ENCODE measurements around the gene GIGYF1.

GIGYF1 gene

GRCh38 chr7:100686822-100687211 is 7.2 kb downstream of the GIGYF1 start:
- TF ChIP-seq CTCF (conservative IDR thresholded peaks at IDR 0.05) (no peak), ZFX (IDR thresholded peaks at IDR 0.05) (no peak)
- H3K27ac ChIP-seq: no peak overlapping the region

DNA sequence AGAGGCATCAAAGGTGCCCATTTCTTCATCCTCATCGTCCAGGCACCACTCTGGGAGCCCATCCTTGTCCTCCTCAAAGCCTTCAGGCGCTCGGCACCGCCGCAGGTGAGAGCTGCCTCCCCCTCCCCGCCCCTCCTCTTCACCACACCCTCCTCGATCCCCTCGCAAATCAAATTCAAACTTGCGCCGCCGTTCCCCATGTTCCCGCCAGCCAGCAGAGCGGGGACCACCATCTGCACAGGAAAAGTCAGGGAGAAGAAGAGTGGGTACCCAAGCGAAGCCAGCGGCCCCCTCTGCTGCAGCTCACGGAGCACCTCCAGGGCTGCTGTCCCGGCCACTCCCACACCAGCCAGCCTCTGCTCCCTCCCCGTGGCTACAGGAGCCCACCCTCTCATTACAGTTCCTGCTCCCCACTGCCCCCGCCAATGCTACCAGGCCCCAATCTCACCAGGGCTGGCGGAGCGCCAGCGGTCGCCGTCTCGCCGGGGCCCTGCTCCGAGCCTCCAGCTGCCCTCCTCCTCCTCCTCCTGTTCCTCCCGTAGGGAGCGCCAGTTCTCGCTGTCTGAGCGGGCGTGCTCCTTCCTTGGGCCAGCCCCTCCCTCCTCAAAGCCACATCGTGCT is 7.7 kb downstream of the GIGYF1 start:
- TF ChIP-seq CTCF (conservative IDR thresholded peaks at IDR 0.05): no peak
- H3K27ac ChIP-seq: no peak overlapping the region

GRCh38 chr7:100685631-100686145 is 8.4 kb downstream of the GIGYF1 start:
- TF ChIP-seq CTCF (conservative IDR thresholded peaks at IDR 0.05): no peak
- H3K27ac ChIP-seq: no peak overlapping the region

DNA sequence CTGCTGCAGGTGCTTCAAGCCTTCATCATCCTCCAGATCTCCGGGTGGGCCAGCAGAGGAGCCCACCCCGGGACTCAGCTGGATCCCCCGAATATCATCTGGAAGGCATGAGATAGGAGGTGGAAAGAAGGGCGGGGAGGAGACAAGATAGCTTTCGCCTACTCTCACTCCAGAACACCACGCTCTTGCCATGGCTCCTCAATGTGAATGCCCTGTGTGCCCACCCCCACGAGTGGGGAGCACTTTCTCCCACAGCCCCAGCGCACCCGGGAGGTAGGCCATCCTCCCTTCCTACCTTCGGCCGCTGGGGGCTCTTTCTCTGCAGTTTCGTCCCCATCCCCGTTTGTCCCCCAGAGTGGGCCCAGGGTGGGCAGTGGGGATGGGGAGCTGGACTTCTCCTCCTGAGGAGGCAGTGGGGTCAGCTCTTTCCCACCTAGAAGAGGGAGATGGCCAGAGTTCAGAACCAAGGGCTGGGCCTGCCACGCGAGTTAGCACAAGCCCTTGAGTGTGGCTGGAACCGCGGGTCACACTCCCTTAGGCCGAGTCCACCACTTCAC is 8.9 kb downstream of the GIGYF1 start:
- H3K27ac ChIP-seq: no peak overlapping the region
- TF ChIP-seq CTCF (conservative IDR thresholded peaks at IDR 0.05) (no peak), ZFX (IDR thresholded peaks at IDR 0.05) (no peak)

- no peak overlapping the region for H3K27ac ChIP-seq
- TF ChIP-seq ZFX (IDR thresholded peaks at IDR 0.05): no peak
- no peak for TF ChIP-seq CTCF (conservative IDR thresholded peaks at IDR 0.05)
Measured at GRCh38 chr7:100684534-100685042, 9.5 kb downstream of the GIGYF1 start.

DNA sequence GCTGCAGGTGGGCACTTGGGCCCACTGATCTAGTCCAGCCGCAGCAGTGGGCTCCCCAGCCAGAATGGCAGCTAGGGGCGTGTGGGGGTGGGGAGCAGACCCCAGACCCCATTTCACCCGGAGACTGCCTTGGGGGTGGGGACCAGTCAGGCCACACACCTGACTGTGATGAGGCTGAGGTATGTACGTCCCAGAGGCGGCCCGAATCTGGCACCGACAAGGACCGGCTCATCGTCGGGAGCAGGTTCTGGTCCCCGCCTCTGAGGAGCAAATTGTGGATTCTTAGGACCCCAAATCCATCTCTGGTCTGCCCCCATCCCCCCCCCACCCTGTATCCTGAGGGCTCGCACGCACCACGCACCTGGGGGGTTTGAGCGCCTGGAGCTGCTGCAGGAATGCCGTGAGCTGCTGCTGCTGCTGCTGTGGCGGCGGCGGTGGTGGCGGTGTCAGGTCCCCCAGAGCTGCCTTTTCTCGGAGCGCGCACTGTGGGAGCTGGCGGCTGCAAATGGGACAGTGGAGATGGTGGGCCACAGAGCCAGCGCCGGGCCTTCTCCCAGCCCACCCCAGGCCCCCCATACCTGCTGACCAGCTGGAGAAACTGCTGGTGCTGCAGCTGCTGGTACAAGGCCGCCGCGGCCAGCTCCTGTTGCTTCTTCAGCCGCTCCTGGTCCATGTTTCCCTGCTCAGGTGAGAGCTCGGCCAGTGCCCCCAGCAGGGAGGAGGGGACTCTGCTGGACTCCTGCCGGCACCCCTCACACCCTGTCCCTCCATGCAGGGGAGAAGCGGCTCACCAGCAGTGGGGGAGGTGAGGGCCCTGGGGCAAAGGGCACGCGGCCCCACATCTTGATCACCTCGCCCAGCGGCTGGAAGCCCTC is 10.2 kb downstream of the GIGYF1 start:
- H3K27ac ChIP-seq: no peak overlapping the region
- TF ChIP-seq CTCF (conservative IDR thresholded peaks at IDR 0.05): no peak
- TF ChIP-seq ZFX (IDR thresholded peaks at IDR 0.05): no peak

Measured in C4-2B (cell line).